GM06990 (cell line): ENCODE measurements around the gene BEAN1.

ENCODE experiments used
- DNase-seq: peaks from one replicate; pipeline ENCODE4 v3.0.0-alpha.2; 2011; ENCODE audit not compliant: insufficient read length; ENCODE audit errors: extremely low read depth
- H3K27me3 ChIP-seq: replicated peaks from 2 replicates; pipeline ENCODE4 v1.6.0; 2011; ENCODE audit warnings: low read length; ENCODE audit not compliant: control insufficient read depth, insufficient read depth
- H3K36me3 ChIP-seq: 2 replicates; pipeline ENCODE4 v1.5.1; 2011; ENCODE audit warnings: low read length; ENCODE audit not compliant: control insufficient read depth, insufficient read depth
- H3K4me3 ChIP-seq: replicated peaks from 2 replicates; pipeline ENCODE4 v1.5.1; 2011; ENCODE audit warnings: low read depth, mild to moderate bottlenecking, control low read depth, low read length
- CTCF ChIP-seq: IDR thresholded peaks from 2 replicates; pipeline ENCODE4 v1.5.1; 2011; ENCODE audit warnings: low read length, control low read depth, mild to moderate bottlenecking, inconsistent platforms; ENCODE audit not compliant: insufficient read depth, poor library complexity, severe bottlenecking

Gene BEAN1

GRCh38 chr16:66520406-66521170 lies 93.5 kb downstream of the BEAN1 start:
- Histone ChIP-seq H3K4me3 (no peak overlapping the region), H3K36me3 (no peaks in the 10 kb centered on the region), H3K27me3 (no peaks in the 10 kb centered on the region)
- no peak for DNase-seq
- TF ChIP-seq CTCF = no peak

- no peak for TF ChIP-seq CTCF
- Histone ChIP-seq H3K36me3 (no peaks in the 10 kb centered on the region), H3K27me3 (no peaks in the 10 kb centered on the region), H3K4me3 (no peak overlapping the region)
- DNase-seq = no peak
Measured at GRCh38 chr16:66521252-66521713, 94.2 kb downstream of the BEAN1 start.

GRCh38 chr16:66521951-66522771 lies 95.1 kb downstream of the BEAN1 start:
- Histone ChIP-seq H3K36me3 (no peaks in the 10 kb centered on the region), H3K27me3 (no peaks in the 10 kb centered on the region), H3K4me3 (no peak overlapping the region)
- peak; percentile 82 for DNase-seq
- no peak for TF ChIP-seq CTCF

- no peaks in the 10 kb centered on the region for H3K36me3 ChIP-seq
- no peak overlapping the region for H3K4me3 ChIP-seq
- DNase-seq = no peak
Measured at GRCh38 chr16:66522816-66523590, 95.9 kb downstream of the BEAN1 start.

GRCh38 chr16:66523861-66524354 lies 96.8 kb downstream of the BEAN1 start:
- peak; percentile 72 for DNase-seq
- H3K27me3 ChIP-seq = no peaks in the 10 kb centered on the region
- H3K36me3 ChIP-seq = no peaks in the 10 kb centered on the region; the same call in 1 of the 2 replicates
- no peak for TF ChIP-seq CTCF
- H3K4me3 ChIP-seq = no peak overlapping the region

More at GRCh38 chr16:66522816-66523590, 95.9 kb downstream of the BEAN1 start:
- no peak for TF ChIP-seq CTCF
- no peaks in the 10 kb centered on the region for H3K27me3 ChIP-seq
